Mammary epithelial cell (primary cell): ENCODE results near the gene RPLP1.

ENCODE experiments used
- EZH2 ChIP-seq: IDR thresholded peaks from 2 replicates; pipeline ENCODE4 v1.6.1; 2012; ENCODE audit warnings: low read length, inconsistent platforms, borderline replicate concordance
- TF ChIP-seq, protein P1 (sequence below), 2 donors: IDR thresholded peaks in 1 of 2; conservative IDR thresholded peaks in 1 of 2; 2 replicates each; pipeline ENCODE4 v1.5.1; 2011 to 2012; ENCODE audit warnings: inconsistent platforms in 2 of 2, low read length in 2 of 2, mild to moderate bottlenecking in 2 of 2, control low read depth in 1 of 2, low read depth in 1 of 2; ENCODE audit not compliant: insufficient read depth in 1 of 2; ENCODE audit errors: extremely low read depth in 1 of 2

- TF ChIP-seq, protein P1, sequence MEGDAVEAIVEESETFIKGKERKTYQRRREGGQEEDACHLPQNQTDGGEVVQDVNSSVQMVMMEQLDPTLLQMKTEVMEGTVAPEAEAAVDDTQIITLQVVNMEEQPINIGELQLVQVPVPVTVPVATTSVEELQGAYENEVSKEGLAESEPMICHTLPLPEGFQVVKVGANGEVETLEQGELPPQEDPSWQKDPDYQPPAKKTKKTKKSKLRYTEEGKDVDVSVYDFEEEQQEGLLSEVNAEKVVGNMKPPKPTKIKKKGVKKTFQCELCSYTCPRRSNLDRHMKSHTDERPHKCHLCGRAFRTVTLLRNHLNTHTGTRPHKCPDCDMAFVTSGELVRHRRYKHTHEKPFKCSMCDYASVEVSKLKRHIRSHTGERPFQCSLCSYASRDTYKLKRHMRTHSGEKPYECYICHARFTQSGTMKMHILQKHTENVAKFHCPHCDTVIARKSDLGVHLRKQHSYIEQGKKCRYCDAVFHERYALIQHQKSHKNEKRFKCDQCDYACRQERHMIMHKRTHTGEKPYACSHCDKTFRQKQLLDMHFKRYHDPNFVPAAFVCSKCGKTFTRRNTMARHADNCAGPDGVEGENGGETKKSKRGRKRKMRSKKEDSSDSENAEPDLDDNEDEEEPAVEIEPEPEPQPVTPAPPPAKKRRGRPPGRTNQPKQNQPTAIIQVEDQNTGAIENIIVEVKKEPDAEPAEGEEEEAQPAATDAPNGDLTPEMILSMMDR (conservative IDR thresholded peaks at IDR 0.05 in 1 of 2, IDR thresholded peaks at IDR 0.05 in 1 of 2; ENCODE audit: extremely low read depth in 1 of 2, insufficient read depth in 1 of 2, low read depth in 1 of 2, low read length in 2 of 2): no peak
- TF ChIP-seq EZH2: no peak
Observed at GRCh38 chr15:69466733-69467132, 14.1 kb downstream of the RPLP1 start.
